Measurements from ENCODE around the gene CPT1A. TPM values are rescaled to one million over a fixed set of nuclear protein-coding genes. Genes with fewer than 3 reads are reported as not detected.

Gene CPT1A
- polyA plus RNA-seq, 4 donors, result 28.0 to 36.3 (median 34.2) TPM

GRCh38 chr11:68806931-68807844, 34.5 kb downstream of the CPT1A start:
- no peak for DNase-seq (ENCODE audit: low read depth in 4 of 4, low spot score in 2 of 4)

- DNase-seq (ENCODE audit: low read depth in 4 of 4, low spot score in 2 of 4), result no peak
Measured at GRCh38 chr11:68804786-68805185, 36.9 kb downstream of the CPT1A start.

- DNase-seq (ENCODE audit: low read depth in 4 of 4, low spot score in 2 of 4), result no peak
Measured at GRCh38 chr11:68803766-68804165, 38.0 kb downstream of the CPT1A start.

DNA sequence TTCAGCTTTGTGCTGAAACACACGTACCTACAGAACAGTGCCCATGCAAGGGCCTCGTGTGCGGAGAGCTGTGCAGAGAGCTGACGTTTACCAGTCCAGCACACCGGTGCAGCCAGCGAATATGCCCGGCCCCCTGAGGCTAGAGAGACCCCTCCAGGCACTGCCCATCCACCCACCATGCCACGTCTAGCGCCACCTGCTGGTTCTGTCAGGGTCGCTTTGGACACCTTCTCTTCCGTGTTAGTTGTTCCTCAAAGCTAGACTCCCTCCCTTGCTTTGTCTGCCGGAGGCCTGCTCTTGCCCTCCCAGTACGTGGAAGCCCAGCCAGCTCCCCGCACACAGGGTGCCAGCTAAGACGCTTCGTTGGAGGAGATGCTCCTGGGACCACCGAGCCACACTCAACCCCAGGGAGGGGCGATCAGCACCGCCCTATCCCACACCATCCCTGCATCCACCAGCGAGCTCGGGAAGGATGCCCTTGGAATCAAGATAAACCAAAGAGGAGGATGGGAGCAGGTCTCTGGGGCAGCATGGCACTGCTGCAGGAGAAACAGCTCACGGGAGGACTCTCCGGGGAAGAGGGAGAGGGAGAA, 43.4 kb downstream of the CPT1A start:
- DNase-seq (ENCODE audit: low read depth in 4 of 4, low spot score in 2 of 4), result no peak

GRCh38 chr11:68796801-68797200, 44.9 kb downstream of the CPT1A start:
- no peak for DNase-seq (ENCODE audit: low read depth in 4 of 4, low spot score in 2 of 4)

DNA sequence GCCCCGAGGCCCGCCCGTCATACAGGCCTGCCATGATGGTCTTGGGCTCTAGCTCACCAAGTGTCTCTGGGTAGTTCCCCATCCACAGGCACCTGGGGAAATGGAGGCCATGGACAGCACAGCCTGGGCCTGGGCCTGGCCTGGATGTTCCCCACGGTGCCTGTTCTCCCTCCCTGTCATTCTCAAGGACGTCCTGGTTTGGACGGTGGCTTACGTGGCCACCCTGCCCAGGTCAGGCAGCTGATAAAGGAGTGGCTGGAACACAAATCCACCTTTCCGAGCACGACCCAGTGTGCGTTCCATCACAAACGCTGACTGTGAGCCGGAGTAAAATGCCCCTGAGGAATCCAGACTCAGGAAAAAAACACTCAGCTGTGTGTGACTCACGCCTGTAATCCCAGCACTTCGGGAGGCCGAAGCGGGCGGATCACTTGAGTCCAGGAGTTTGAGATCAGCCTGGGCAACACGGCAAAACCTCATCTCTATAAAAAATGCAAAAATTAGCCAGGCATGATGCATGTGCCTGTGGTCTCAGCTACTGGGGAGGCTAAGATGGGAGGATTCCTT, 49.2 kb downstream of the CPT1A start:
- DNase-seq (ENCODE audit: low read depth in 4 of 4, low spot score in 2 of 4), result no peak

- DNase-seq (ENCODE audit: low read depth in 4 of 4, low spot score in 2 of 4), result no peak
Measured at GRCh38 chr11:68784653-68785052, 57.1 kb downstream of the CPT1A start.

GRCh38 chr11:68783216-68783821, 58.4 kb downstream of the CPT1A start:
- no peak for DNase-seq (ENCODE audit: low read depth in 4 of 4, low spot score in 2 of 4)

DNA sequence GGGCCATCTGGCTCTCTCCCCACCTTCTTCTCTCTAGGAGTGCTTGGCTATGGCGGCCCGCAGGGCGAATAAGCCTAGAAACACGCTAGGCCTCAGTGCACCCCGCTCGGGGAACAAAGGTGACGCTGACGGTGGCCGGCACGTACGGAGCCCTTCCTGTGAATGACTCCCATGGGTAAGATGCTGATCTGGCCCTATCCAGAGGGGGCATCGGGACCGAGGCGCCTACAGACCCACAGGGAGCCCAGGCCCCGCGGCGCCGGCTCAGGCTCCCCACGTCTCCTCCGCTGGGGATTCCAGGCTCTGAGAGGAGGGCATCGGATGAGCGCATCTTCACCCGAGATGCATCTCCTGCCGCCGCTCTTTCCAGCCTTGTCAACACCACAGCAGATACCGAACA, 59.0 kb downstream of the CPT1A start:
- no peak for DNase-seq (ENCODE audit: low read depth in 4 of 4, low spot score in 2 of 4)

DNA sequence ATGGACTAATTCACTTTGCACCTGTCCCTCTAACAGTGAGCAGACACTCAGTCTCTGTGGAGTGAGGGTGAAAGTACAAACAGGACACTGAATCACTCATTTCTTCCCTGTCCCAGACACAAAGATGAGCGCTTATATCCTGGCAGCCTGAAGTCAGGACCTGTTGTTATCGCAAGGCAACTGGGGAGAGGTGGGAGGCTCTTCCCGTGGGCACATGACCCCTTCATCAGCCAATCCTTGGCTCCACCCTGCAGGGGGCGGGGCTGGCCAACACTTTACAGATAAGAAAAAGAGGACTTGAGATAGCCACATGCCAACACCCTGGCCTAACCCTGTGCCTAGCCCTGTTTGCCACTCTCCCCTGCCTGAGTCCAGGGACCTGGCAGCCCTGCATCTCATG, 60.9 kb downstream of the CPT1A start:
- no peak for DNase-seq (ENCODE audit: low read depth in 4 of 4, low spot score in 2 of 4)

DNA sequence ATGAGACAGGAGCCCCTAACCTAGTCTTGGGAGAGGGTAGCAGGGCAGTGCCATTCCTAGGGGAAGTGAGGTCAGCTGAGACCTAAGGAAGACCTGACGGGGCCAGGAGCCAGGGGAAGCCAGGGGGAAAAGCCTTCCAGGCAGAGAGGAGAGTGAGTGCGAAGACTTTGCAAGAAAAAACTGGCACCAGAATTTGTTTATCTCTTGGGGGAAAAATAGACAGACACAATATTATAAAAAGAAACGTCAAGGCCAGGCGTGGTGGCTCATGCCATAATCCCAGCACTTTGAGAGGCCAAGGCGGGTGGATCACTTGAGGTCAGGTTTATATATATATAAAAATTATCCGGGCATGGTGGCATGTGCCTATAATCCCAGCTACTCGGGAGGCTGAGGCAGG, 63.5 kb downstream of the CPT1A start:
- no peak for DNase-seq (ENCODE audit: low read depth in 4 of 4, low spot score in 2 of 4)

- DNase-seq (ENCODE audit: low read depth in 4 of 4, low spot score in 2 of 4), result no peak
Measured at GRCh38 chr11:68776442-68777235, 65.1 kb downstream of the CPT1A start.

DNA sequence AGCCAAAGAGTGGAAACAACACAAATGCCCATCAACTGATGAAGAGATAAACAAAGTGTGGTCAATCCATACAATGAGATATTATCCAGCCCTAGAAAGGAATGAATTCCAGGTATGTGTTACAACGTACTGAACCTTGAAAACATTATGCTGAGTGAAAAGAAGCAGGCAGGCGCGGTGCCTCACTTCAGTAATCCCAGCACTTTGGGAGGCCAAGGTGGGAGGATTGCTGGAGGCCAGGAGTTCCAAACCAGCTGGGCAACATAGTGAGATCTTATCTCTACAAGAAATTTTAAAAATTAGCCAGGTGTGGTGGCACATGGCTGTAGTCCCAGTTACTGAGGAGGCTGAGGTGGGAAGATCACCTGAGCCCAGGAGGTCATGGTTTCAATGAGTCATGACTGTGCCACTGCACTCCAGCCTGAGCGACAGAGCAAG, 65.7 kb downstream of the CPT1A start:
- DNase-seq (ENCODE audit: low read depth in 4 of 4, low spot score in 2 of 4), result no peak

- no peak for DNase-seq (ENCODE audit: low read depth in 4 of 4, low spot score in 2 of 4)
Measured at GRCh38 chr11:68774194-68774585, 67.5 kb downstream of the CPT1A start.

DNA sequence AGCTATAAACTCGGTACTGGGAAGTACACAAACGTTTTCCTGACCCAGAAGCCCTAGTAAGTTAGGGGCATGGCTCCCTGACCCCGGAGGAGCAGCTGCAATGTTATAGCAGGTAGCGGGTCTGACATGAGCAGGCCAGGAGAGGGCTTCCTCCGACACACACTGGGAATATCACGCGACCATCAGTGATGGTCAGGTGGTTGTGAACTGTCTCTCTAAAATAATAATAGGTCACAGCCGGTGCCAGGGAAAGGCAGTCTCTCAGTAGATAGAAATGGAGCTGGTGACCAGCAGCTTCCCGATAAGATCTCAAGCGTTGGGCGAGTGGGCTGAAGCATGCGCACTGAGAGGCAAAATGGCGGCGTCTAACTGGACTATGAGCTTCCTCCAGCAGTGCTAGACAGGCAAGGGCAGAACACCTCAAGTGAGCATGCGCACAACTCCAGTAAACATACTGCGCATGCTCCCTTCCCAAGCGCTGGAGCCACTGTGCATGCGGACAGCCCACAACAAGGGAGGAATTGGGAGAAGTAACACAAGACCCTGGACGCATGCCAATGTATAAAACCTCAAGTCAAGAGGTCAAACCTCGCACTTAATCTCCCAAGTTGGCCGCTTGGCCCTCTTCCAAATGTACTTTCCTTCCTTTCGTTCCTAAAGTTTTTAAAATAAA, 68.1 kb downstream of the CPT1A start:
- peak in 2 of 4 donors; percentile 65 to 76 for DNase-seq (ENCODE audit: low read depth in 4 of 4, low spot score in 2 of 4)

DNA sequence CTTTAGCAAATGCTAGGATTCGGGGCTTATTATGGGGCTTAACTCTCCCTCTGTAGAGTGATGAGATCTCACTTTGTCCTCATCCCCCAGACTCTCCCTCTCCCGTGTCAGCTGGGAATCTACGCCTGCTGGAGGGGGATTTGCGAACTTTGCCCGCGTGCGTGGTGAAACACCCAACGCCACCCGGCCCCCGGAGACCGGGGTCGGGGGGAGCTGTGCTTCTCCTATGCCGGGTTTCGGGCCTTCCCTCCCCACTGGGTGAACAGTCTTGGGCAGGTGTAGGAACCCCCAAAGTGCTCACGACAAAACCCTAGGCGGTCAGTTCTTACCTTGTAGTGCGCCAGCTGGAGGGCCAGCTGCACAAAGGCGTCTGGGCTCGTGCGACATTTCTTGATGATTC, 68.8 kb downstream of the CPT1A start:
- DNase-seq (ENCODE audit: low read depth in 4 of 4, low spot score in 2 of 4), result no peak

DNA sequence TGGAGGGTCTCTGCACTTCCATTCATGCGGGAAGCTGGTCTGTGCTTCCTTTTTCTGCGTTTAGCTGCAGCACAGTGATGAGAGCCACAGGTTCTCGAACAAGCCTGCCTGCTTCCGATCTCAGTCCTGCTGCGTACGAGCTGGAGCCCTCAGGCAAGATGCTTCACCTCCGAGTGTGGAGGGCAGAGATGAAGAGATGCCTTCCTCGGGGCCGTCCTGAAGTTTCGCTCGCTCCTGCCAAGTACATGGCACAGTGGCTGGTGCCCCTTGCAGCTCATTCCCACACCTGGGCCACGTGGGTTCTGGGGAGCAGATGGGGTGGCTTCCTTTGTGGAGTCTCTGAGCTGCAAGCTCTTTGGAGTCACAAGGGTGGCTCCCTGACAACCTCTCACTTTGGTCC, 70.9 kb downstream of the CPT1A start:
- no peak for DNase-seq (ENCODE audit: low read depth in 4 of 4, low spot score in 2 of 4)

- DNase-seq (ENCODE audit: low read depth in 4 of 4, low spot score in 2 of 4), result no peak
Measured at GRCh38 chr11:68767672-68768071, 74.0 kb downstream of the CPT1A start.

DNA sequence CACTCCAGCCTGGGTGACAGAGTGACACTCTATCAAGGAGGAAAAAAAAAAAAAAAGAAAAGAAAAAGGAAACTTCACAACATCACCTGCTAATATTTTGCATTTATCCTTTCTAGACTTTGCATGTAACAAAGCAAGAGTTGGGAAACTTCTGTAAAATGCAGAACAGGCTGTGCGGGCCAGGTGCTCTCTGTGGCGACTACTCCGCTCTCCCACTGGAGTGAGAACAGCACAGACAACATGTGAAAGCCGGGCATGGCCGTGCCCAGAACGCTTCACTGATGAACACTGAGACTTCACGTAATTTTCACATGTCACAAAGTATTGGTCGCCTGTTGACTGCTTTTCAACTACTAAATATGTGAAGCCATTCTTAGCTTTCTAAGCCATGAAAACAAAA, 74.9 kb downstream of the CPT1A start:
- no peak for DNase-seq (ENCODE audit: low read depth in 4 of 4, low spot score in 2 of 4)

DNA sequence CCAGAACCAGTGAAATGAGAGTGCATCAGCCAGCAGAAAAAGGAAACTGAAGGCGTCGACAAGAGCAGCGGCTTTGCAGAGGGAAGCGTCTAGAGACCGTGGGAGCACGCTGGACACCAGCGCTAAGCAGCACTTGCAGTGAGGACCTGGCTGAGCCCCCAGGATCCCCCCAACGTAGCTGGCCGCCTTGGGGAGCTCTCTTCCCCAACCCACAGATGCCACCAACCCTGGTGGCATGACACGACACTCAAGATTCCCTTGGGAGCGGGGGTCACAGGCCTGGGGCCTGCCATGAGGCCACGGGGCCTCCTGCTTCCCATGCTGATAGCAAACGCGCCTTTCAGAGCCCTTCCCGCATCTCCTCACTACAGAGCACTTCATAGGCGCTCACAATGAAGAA, 77.0 kb downstream of the CPT1A start:
- no peak for DNase-seq (ENCODE audit: low read depth in 4 of 4, low spot score in 2 of 4)

All from left renal cortex interstitium (tissue), 4 donors.